Measurements from ENCODE around the gene CACNG1.
"Not testable (repeated sequence)": the region's sequence is repeated elsewhere in the genome, so short reads cannot be mapped to it uniquely, and the experiment has no call there.

DNA sequence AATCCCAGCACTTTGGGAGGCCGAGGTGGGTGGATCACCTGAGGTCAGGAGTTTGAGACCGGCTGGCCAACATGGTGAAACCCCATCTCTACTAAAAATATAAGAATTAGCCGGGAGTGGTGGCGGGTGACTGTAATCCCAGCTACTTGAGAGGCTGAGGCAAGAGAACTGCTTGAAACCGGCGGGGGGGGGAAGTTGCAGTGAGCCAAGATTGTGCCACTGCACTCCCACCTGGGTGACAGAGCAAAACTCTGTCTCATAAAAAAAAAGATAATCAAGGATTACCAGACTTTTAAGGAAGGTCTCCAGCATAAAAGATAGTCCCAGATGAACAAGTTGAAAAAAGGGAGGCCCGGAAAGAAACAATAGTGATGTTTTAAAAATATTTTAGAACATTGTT lies 48.4 kb downstream of the CACNG1 start:
- TF ChIP-seq, protein P1, sequence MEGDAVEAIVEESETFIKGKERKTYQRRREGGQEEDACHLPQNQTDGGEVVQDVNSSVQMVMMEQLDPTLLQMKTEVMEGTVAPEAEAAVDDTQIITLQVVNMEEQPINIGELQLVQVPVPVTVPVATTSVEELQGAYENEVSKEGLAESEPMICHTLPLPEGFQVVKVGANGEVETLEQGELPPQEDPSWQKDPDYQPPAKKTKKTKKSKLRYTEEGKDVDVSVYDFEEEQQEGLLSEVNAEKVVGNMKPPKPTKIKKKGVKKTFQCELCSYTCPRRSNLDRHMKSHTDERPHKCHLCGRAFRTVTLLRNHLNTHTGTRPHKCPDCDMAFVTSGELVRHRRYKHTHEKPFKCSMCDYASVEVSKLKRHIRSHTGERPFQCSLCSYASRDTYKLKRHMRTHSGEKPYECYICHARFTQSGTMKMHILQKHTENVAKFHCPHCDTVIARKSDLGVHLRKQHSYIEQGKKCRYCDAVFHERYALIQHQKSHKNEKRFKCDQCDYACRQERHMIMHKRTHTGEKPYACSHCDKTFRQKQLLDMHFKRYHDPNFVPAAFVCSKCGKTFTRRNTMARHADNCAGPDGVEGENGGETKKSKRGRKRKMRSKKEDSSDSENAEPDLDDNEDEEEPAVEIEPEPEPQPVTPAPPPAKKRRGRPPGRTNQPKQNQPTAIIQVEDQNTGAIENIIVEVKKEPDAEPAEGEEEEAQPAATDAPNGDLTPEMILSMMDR (conservative IDR thresholded peaks at IDR 0.05; ENCODE audit: low read depth, low read length): not testable (repeated sequence)
- TF ChIP-seq MXI1 (IDR thresholded peaks at IDR 0.05; ENCODE audit: borderline replicate concordance, low read depth, low read length): not testable (repeated sequence)

Measured in IMR-90 (cell line).